ENCODE results near the gene HS1BP3. TPM values are rescaled to one million over a fixed set of nuclear protein-coding genes. Genes with fewer than 3 reads are reported as not detected.

The HS1BP3 gene
- polyA plus RNA-seq, 2 of the 4 experiments (the other 2 are of a cell fraction): 12.4 to 23.5 TPM

- Histone ChIP-seq H3K4me3 (no peak overlapping the region), H3K4me1 (no peaks in the 10 kb centered on the region), H3K9me3 (no peaks in the 10 kb centered on the region), H3K27ac (no peak overlapping the region; a peak in 1 of 6 replicates), H3K4me2 (no peak overlapping the region)
- POLR2A ChIA-PET: interaction anchor here (1.1 kb wide), 1 partner anchor 125 kb away, joined by 5 read pairs; the partner anchor contains the start of gene RHOB
- TF ChIP-seq HES2 (IDR thresholded peaks at IDR 0.05): no peak
- TF ChIP-seq JUN (IDR thresholded peaks at IDR 0.05): no peak
- TF ChIP-seq CHD4 (IDR thresholded peaks at IDR 0.05; ENCODE audit: borderline replicate concordance): no peak
- no peak for TF ChIP-seq HMGXB4 (CRISPR knock-in tag; IDR thresholded peaks at IDR 0.05; ENCODE audit: borderline replicate concordance)
- no peak for TF ChIP-seq MAZ (IDR thresholded peaks at IDR 0.05; ENCODE audit: borderline replicate concordance, low read depth, low read length)
- no peak for TF ChIP-seq EP300 (IDR thresholded peaks at IDR 0.05)
- no peak for TF ChIP-seq JUNB (IDR thresholded peaks at IDR 0.05)
- no peak for TF ChIP-seq EHF (CRISPR knock-in tag; IDR thresholded peaks at IDR 0.05)
- no peak for TF ChIP-seq NPAS2 (CRISPR knock-in tag; IDR thresholded peaks at IDR 0.05; ENCODE audit: borderline replicate concordance)
- no peak for TF ChIP-seq ZNF302 (CRISPR knock-in tag; IDR thresholded peaks at IDR 0.05)
- no peak for TF ChIP-seq ZSCAN20 (CRISPR knock-in tag; IDR thresholded peaks at IDR 0.05)
- no peak for TF ChIP-seq KDM1A (IDR thresholded peaks at IDR 0.05; ENCODE audit: low read depth)
- TF ChIP-seq RAD21 (conservative IDR thresholded peaks at IDR 0.05 in 1 of 2, IDR thresholded peaks at IDR 0.05 in 1 of 2): no peak
- no peak for TF ChIP-seq SREBF2 (IDR thresholded peaks at IDR 0.05)
- TF ChIP-seq E2F6 (IDR thresholded peaks at IDR 0.05; ENCODE audit: borderline replicate concordance, low read depth): no peak
- 83% methylated on average over 10 of the region's 10 CpGs for WGBS (ENCODE audit: missing lambda C conversion rate)
- CTCF ChIA-PET: interaction anchor here (1.1 kb wide), 1 partner anchor 29 kb away, joined by 3 read pairs; no protein-coding TSS in a partner anchor
- DNase-seq (ENCODE audit: low read depth in 1 of 2, low spot score in 1 of 2) (no peak), ATAC-seq (no peak), FAIRE-seq (no peak)
These were observed 79.7 kb downstream of the HS1BP3 start for GRCh38 chr2:20571231-20571630.

- TF ChIP-seq RAD21 (conservative IDR thresholded peaks at IDR 0.05 in 1 of 2, IDR thresholded peaks at IDR 0.05 in 1 of 2): no peak
- TF ChIP-seq KDM1A (IDR thresholded peaks at IDR 0.05; ENCODE audit: low read depth): no peak
- TF ChIP-seq TFCP2L1 (CRISPR knock-in tag; IDR thresholded peaks at IDR 0.05): no peak
- no peak for TF ChIP-seq FOSB (CRISPR knock-in tag; IDR thresholded peaks at IDR 0.05)
- no peak for TF ChIP-seq ZSCAN20 (CRISPR knock-in tag; IDR thresholded peaks at IDR 0.05)
- TF ChIP-seq CHD2 (IDR thresholded peaks at IDR 0.05; ENCODE audit: low read length, partially characterized antibody): no peak
- TF ChIP-seq EHF (CRISPR knock-in tag; IDR thresholded peaks at IDR 0.05): no peak
- TF ChIP-seq TP53 (CRISPR knock-in tag; IDR thresholded peaks at IDR 0.05): no peak
- no peak for TF ChIP-seq CHD4 (IDR thresholded peaks at IDR 0.05; ENCODE audit: borderline replicate concordance)
- no peak for TF ChIP-seq NPAS2 (CRISPR knock-in tag; IDR thresholded peaks at IDR 0.05; ENCODE audit: borderline replicate concordance)
- no peak for TF ChIP-seq EP300 (IDR thresholded peaks at IDR 0.05)
- TF ChIP-seq SREBF2 (IDR thresholded peaks at IDR 0.05): no peak
- no peak for TF ChIP-seq CBX2 (IDR thresholded peaks at IDR 0.05; ENCODE audit: borderline replicate concordance, low read depth)
- TF ChIP-seq HEYL (CRISPR knock-in tag; IDR thresholded peaks at IDR 0.05): no peak
- ATAC-seq (no peak), FAIRE-seq (no peak), DNase-seq (ENCODE audit: low read depth in 1 of 2, low spot score in 1 of 2) (no peak)
- Histone ChIP-seq H3K4me2 (no peak overlapping the region), H3K4me1 (no peaks in the 10 kb centered on the region), H3K9me3 (no peaks in the 10 kb centered on the region), H3K27ac (no peak overlapping the region), H3K4me3 (no peak overlapping the region)
- POLR2A ChIA-PET: no interaction called here
- CTCF ChIA-PET: interaction anchor here (0.7 kb wide), 1 partner anchor 9 kb away, joined by 3 read pairs; no protein-coding TSS in a partner anchor
- 93% methylated on average over 6 of the region's 6 CpGs for WGBS (ENCODE audit: missing lambda C conversion rate)
These were observed 80.6 kb downstream of the HS1BP3 start for GRCh38 chr2:20570249-20570648.

Measured in A549 (cell line).